ENCODE results near the gene RNF123.
"Not testable (repeated sequence)": the region's sequence is repeated elsewhere in the genome, so short reads cannot be mapped to it uniquely, and the experiment has no call there.

Gene RNF123

GRCh38 chr3:49747792-49748480 is 58.6 kb downstream of the RNF123 start:
- DNase-seq (ENCODE audit: low read depth, low spot score) = no peak

DNA sequence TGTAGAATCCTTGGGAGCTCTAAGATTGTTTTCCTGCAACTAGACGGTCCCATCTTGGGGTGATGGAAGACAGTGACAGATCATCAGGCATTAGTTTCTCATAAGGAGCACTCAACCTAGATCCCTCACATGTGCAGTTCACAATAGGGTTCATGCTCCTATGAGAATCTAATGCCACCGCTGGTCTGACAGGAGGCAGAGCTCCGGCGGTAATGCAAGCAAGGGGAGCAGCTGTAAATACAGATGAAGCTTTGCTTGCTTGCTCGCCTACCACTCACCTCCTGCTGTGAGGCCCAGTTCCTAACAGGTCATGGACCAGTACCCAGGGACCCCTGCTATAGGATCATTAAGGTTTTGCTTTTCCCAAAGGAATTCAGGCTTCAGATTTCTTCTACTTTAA is 59.5 kb downstream of the RNF123 start:
- not testable (repeated sequence) for DNase-seq (ENCODE audit: low read depth, low spot score)

- DNase-seq (ENCODE audit: low read depth, low spot score) = no peak
These were observed 60.7 kb downstream of the RNF123 start for GRCh38 chr3:49750056-49750455.

DNA sequence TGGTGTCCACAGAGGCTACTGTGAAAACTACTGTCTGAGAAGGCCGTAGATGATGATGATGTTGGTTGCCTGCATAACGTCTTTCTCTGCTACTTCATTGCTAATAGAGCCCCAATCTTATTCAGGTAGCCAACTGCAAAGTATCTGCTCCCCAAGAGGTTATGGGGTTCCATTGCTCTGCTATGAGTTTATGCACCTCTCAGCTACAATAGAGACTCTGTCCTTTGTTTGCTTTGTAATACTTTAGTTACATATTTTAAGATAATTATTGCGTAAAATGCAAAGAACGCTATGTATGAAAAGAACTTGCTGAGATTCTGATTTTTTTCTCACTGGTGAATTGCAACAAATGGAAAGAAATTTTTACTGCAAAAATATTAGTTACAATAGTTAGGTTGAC is 62.1 kb downstream of the RNF123 start:
- DNase-seq (ENCODE audit: low read depth, low spot score) = no peak

DNA sequence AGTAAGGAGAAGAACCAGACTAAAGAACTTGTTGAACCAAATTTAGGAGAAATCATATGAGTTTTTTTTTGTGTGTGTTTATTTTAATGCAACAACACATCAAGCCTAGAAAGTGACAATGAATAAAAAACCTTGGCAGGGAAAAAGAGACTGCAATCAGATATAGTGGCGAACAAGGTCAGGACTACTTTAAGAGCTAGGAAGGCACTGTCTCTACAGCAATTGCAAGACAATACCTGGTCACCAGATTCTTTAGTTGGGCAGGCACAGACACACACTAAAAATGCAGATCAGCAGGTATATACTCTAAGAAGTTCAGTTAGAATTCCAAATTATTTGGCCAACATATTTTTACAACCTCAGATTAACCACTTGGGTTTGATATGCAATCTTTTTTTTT is 65.2 kb downstream of the RNF123 start:
- no peak for DNase-seq (ENCODE audit: low read depth, low spot score)

DNA sequence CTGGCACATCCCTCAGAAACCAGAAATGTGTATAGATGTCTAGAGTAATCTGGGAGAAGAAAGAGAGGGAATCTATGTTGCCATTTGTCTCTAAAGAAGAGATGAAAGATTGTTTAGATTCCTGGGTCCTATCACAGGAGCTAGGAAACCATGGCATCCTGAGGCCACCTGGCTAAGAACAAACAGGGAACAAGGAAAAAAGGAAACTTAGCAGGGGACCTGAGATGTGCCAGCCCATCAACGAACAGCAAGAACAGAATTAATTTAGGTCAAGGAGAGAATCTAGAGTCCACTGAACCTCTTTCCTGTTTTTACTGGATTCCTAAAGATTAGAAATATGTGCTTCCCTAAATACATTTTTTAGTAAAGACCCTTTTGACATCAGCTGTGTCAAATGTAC is 66.7 kb downstream of the RNF123 start:
- no peak for DNase-seq (ENCODE audit: low read depth, low spot score)

DNA sequence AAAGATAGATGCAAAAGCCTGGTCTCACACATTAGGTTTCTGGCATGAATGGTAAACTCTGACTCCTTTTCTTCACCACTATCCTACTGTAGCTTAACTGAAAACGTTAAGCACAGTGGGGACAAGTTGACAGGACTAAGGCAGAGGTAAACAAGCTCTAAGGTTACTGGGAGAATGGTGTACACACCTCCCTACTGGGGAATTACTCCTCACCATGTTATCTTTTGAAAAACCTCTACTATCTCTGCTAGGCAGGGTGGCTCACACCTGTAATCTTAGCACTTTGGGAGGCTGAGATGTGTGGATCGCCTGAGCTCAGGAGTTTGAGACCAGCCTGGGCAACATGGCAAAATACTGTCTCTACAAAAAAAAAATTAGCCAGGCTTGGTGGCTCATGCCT is 67.8 kb downstream of the RNF123 start:
- DNase-seq (ENCODE audit: low read depth, low spot score) = no peak

DNA sequence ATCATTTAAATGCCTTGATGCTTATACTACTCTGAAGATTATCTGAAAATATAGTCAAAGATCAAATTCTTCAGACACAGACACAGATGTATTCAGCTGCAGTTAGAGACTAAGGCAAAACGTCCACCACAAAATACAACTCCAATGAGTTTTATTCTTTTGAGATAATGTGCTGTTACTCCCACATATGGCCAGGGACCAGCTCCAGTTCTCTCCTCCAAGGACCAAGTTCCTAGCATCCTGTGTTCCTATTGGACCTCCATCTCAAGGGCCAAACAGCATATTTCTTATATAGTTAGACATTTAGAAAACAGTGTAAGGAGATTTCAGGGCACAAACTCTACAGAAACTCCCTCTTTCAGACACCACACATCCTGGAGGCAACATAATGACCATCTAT is 69.9 kb downstream of the RNF123 start:
- DNase-seq (ENCODE audit: low read depth, low spot score) = no peak

GRCh38 chr3:49761661-49762060 is 72.3 kb downstream of the RNF123 start:
- no peak for DNase-seq (ENCODE audit: low read depth, low spot score)

GRCh38 chr3:49763981-49764380 is 74.6 kb downstream of the RNF123 start:
- DNase-seq (ENCODE audit: low read depth, low spot score) = no peak

DNA sequence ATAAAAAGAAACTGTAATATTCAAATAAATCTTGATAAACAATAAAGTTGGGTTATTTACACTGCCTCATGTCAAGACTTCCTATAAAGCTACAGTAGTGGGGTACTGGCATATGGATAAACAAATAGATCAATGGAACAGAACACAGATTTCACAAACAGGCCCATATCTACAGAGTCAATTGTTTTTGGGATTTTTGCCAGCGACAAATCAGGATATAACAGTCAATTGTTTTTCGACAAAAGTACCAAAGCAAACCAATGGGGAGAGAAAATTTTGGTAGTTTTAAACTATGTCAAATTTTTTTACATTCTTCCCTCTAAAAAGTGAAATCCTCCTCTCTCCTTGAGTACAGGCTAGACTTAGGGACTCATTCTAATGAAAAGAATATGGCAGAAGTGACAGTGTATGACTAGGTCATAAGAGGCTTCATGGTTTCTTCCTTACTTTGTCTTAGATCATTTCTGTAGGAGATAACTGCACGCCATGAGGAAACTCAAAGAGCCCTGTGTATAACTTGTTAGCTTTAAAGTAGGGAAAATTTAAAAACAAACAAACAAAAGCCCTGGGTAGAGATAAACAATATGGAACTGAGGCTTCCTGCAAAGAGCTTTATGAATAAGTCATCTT is 80.0 kb downstream of the RNF123 start:
- no peak for DNase-seq (ENCODE audit: low read depth, low spot score)

- DNase-seq (ENCODE audit: low read depth, low spot score) = no peak
These were observed 80.6 kb downstream of the RNF123 start for GRCh38 chr3:49769926-49770325.
